Peyer's patch (tissue), 4 donors: ENCODE data around the gene MLLT10.

ENCODE experiments used
- POLR2A ChIP-seq, 2 donors: fragments of 450-650 bp; IDR thresholded peaks; one replicate each; pipeline ENCODE4 v1.5.1; 2017; ENCODE audit warnings: antibody characterized with exemption in 2 of 2, mild to moderate bottlenecking in 2 of 2, moderate library complexity in 2 of 2
- TF ChIP-seq, protein P1 (sequence below), 6 experiments: fragments of 450-650 bp in 4 of 6; fragments of 200-600 bp in 2 of 6; sonication (generic) in 1 of 6; IDR thresholded peaks; one replicate each; pipeline ENCODE4 v1.5.1; 2017 to 2019; ENCODE audit warnings: antibody characterized with exemption in 6 of 6, mild to moderate bottlenecking in 3 of 6, moderate library complexity in 1 of 6

DNA sequence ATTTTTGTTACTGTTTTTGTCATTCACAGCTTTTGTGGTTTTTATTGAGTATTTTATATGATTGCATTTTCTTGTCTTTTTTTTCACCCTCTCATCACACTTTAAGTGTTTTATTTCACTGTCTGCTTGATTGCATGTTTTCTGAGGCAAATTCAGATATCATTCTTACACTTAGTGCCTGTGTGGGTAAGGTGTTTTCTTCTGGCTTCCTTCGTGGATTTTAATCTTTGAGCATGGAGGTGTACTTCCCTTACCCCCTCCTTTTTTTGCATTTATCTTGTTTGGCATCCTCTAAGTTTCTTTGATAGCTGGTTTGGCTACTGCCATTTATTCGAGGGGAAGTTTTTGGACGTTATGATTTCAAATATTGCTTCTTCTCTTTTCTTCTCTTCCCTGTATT lies 127.9 kb downstream of the MLLT10 start:
- TF ChIP-seq POLR2A (IDR thresholded peaks at IDR 0.05) = no peak
- TF ChIP-seq, protein P1, sequence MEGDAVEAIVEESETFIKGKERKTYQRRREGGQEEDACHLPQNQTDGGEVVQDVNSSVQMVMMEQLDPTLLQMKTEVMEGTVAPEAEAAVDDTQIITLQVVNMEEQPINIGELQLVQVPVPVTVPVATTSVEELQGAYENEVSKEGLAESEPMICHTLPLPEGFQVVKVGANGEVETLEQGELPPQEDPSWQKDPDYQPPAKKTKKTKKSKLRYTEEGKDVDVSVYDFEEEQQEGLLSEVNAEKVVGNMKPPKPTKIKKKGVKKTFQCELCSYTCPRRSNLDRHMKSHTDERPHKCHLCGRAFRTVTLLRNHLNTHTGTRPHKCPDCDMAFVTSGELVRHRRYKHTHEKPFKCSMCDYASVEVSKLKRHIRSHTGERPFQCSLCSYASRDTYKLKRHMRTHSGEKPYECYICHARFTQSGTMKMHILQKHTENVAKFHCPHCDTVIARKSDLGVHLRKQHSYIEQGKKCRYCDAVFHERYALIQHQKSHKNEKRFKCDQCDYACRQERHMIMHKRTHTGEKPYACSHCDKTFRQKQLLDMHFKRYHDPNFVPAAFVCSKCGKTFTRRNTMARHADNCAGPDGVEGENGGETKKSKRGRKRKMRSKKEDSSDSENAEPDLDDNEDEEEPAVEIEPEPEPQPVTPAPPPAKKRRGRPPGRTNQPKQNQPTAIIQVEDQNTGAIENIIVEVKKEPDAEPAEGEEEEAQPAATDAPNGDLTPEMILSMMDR (IDR thresholded peaks at IDR 0.05) = no peak
